HG03558 (cell line): Measurements from ENCODE around the gene CFAP54.
"Not testable (repeated sequence)": the region's sequence is repeated elsewhere in the genome, so short reads cannot be mapped to it uniquely, and the experiment has no call there.

Experiments
- ATAC-seq: cut with Tn5 transposase; IDR thresholded peaks from one replicate; pipeline ENCODE4 v1.9.1; 2021; ENCODE audit warnings: moderate number of reproducible peaks; ENCODE audit not compliant: unreplicated experiment; ENCODE audit errors: extremely low read depth

Gene CFAP54

GRCh38 chr12:96489392-96490056 is at the start of gene CFAP54:
CFAP54 (plus strand) TSS chr12:96489577; CDS start chr12:96489610, 33 bp downstream.
- ATAC-seq, result peak; percentile 87

- no peak for ATAC-seq
These were observed 47.6 kb upstream of the CFAP54 start for GRCh38 chr12:96441816-96442215.

GRCh38 chr12:96442906-96443305 is 46.5 kb upstream of the CFAP54 start:
- ATAC-seq, result no peak

- ATAC-seq, result no peak
These were observed 45.0 kb upstream of the CFAP54 start for GRCh38 chr12:96444399-96444798.

GRCh38 chr12:96445691-96446583 is 43.4 kb upstream of the CFAP54 start:
- ATAC-seq, result peak; percentile 97

- no peak for ATAC-seq
These were observed 42.1 kb upstream of the CFAP54 start for GRCh38 chr12:96447256-96447655.

- ATAC-seq, result no peak
These were observed 41.1 kb upstream of the CFAP54 start for GRCh38 chr12:96448300-96448699.

- ATAC-seq, result no peak
These were observed 37.0 kb upstream of the CFAP54 start for GRCh38 chr12:96452261-96452922.

- ATAC-seq, result no peak
These were observed 35.0 kb upstream of the CFAP54 start for GRCh38 chr12:96454396-96454795.

- ATAC-seq, result peak; percentile 82
These were observed 33.0 kb upstream of the CFAP54 start for GRCh38 chr12:96456265-96456974.

- ATAC-seq, result no peak
These were observed 32.0 kb upstream of the CFAP54 start for GRCh38 chr12:96457191-96457930.

- ATAC-seq, result not testable (repeated sequence)
These were observed 30.1 kb upstream of the CFAP54 start for GRCh38 chr12:96459281-96459680.

GRCh38 chr12:96462571-96463280 is 26.7 kb upstream of the CFAP54 start:
- ATAC-seq, result no peak

GRCh38 chr12:96465896-96466295 is 23.5 kb upstream of the CFAP54 start:
- no peak for ATAC-seq

- ATAC-seq, result no peak
These were observed 22.2 kb upstream of the CFAP54 start for GRCh38 chr12:96466939-96467751.

- no peak for ATAC-seq
These were observed 17.9 kb upstream of the CFAP54 start for GRCh38 chr12:96471368-96472050.

GRCh38 chr12:96472384-96472783 is 17.0 kb upstream of the CFAP54 start:
- no peak for ATAC-seq
